Chondrocyte (in vitro differentiated cells): Measurements from ENCODE around the gene NIPSNAP3A. TPM values are rescaled to one million over a fixed set of nuclear protein-coding genes. Genes with fewer than 3 reads are reported as not detected.

ENCODE experiments used
- DNase-seq: peaks from one replicate; pipeline ENCODE4 v3.0.0; 2021; ENCODE audit warnings: mixed read lengths, low spot score
- H3K27ac Mint-ChIP-seq: one replicate; pipeline ENCODE4 v1.8.0; 2021; ENCODE audit warnings: mild to moderate bottlenecking, moderate library complexity, mixed read lengths; ENCODE audit not compliant: unreplicated experiment
- H3K27me3 Mint-ChIP-seq: 2 replicates; pipeline ENCODE4 v1.8.0; 2021; ENCODE audit warnings: low read depth, mixed read lengths
- H3K36me3 Mint-ChIP-seq: 2 replicates; pipeline ENCODE4 v1.8.0; 2021; ENCODE audit warnings: low read depth, mixed read lengths
- H3K4me1 Mint-ChIP-seq: 2 replicates; pipeline ENCODE4 v1.8.0; 2021; ENCODE audit warnings: low read depth, mild to moderate bottlenecking, mixed read lengths
- H3K4me3 Mint-ChIP-seq: one replicate; pipeline ENCODE4 v1.8.0; 2021; ENCODE audit warnings: mild to moderate bottlenecking, moderate library complexity, mixed read lengths; ENCODE audit not compliant: unreplicated experiment
- H3K9me3 Mint-ChIP-seq: 2 replicates; pipeline ENCODE4 v1.8.0; 2021; ENCODE audit warnings: low read depth, mixed read lengths
- total RNA-seq: library from RNA; stranded (reverse); gene quantifications from 3 replicates; pipeline ENCODE4 v1.2.1, GENCODE V29; 2021
- TF ChIP-seq, protein P1 (sequence below): fragments of 200-600 bp; sonication (generic); IDR thresholded peaks from 2 replicates; pipeline ENCODE4 v1.5.0; 2021; ENCODE audit warnings: antibody characterized with exemption, mild to moderate bottlenecking, moderate library complexity

Gene NIPSNAP3A
- total RNA-seq, 1 donor from 2014 or later = 33.9 TPM

DNA sequence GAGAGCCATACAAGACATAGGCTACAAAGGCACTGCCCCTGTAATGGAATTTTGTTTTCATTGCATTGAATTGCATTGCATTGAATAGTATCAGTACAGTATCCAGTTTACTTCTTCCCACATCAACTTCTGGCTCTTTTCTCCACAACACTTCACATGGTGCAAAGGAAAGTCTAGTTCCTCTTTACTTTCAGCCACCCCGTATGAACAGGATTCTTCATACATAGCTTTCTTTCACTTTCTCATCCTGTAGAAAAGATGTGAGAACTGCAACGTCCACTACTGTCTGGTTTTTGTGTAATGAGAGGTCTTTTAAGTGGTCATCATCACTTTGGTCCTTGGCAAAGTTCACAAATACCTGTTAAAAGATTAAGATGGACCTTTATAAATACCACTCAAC lies 36.6 kb downstream of the NIPSNAP3A start:
- Mint-ChIP-seq H3K9me3 (no peaks in the 10 kb centered on the region), H3K36me3 (peaks cover 32% of the 10 kb centered on the region), H3K27ac (no peak overlapping the region), H3K4me1 (no peaks in the 10 kb centered on the region), H3K4me3 (no peak overlapping the region), H3K27me3 (no peaks in the 10 kb centered on the region)
- TF ChIP-seq, protein P1, sequence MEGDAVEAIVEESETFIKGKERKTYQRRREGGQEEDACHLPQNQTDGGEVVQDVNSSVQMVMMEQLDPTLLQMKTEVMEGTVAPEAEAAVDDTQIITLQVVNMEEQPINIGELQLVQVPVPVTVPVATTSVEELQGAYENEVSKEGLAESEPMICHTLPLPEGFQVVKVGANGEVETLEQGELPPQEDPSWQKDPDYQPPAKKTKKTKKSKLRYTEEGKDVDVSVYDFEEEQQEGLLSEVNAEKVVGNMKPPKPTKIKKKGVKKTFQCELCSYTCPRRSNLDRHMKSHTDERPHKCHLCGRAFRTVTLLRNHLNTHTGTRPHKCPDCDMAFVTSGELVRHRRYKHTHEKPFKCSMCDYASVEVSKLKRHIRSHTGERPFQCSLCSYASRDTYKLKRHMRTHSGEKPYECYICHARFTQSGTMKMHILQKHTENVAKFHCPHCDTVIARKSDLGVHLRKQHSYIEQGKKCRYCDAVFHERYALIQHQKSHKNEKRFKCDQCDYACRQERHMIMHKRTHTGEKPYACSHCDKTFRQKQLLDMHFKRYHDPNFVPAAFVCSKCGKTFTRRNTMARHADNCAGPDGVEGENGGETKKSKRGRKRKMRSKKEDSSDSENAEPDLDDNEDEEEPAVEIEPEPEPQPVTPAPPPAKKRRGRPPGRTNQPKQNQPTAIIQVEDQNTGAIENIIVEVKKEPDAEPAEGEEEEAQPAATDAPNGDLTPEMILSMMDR = no peak
- DNase-seq = no peak

DNA sequence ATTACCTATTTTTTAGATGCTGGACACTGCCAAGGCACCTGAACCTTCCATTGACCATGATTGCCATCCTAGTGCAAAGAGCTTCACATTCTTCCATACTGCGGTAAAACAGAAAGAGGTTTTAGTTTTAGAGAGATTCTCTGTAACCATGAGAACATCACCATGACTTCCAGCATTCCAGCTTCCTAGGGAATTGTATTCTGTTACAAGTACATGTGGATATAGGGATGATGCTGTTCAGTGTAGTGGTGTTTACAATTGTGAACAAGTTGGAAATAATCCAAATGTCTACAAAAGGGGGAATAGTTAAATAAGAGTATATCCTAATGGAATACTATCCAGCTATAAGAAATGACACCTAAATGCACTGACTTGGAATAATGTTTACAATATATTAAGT lies 38.8 kb downstream of the NIPSNAP3A start:
- no peak overlapping the region for H3K4me3 Mint-ChIP-seq
- no peaks in the 10 kb centered on the region for H3K4me1 Mint-ChIP-seq
- TF ChIP-seq, protein P1 = no peak
- no peaks in the 10 kb centered on the region for H3K27me3 Mint-ChIP-seq
- peaks cover 39% of the 10 kb centered on the region for H3K36me3 Mint-ChIP-seq
- no peaks in the 10 kb centered on the region for H3K9me3 Mint-ChIP-seq
- H3K27ac Mint-ChIP-seq = no peak overlapping the region
- DNase-seq = no peak

DNA sequence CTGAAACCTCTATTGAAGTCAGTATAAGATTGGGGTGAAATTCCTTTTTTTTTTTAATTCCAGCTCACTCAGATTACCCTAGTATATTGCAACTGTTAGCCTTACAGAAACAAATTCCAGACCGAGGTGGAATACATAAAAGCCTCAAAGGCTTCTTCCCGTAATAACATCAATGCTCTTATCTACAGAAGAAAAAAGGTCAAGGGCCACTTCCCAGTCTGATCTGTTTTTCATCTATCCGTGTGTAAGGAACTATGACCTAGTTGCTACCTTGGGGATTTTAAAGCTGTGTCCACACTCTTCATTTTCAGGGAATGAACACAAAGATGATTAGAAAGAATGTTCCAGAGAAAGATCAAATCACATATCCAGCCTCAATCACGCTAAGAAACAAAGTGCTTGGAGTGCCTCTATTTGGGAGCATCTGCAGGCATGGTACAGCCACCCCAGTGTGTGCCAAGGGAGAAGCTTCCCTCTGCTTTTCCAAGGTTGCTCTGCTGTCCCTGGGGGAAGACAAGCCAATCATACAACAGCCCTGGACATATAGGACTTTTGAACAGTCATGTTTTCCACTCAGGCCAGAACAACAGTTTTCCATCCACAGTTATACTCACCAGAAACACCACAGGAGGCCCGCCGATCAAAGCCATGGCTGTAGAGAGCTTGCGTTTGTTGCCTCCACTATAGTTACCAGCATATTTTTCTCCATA lies 40.0 kb downstream of the NIPSNAP3A start:
- no peak overlapping the region for H3K4me3 Mint-ChIP-seq
- H3K27ac Mint-ChIP-seq = no peak overlapping the region
- no peaks in the 10 kb centered on the region for H3K4me1 Mint-ChIP-seq
- no peaks in the 10 kb centered on the region for H3K9me3 Mint-ChIP-seq
- H3K36me3 Mint-ChIP-seq = peaks cover 42% of the 10 kb centered on the region
- TF ChIP-seq, protein P1 = no peak
- no peaks in the 10 kb centered on the region for H3K27me3 Mint-ChIP-seq
- no peak for DNase-seq

GRCh38 chr9:104788251-104788650 lies 40.8 kb downstream of the NIPSNAP3A start:
- no peaks in the 10 kb centered on the region for H3K9me3 Mint-ChIP-seq
- H3K36me3 Mint-ChIP-seq = peaks cover 47% of the 10 kb centered on the region
- H3K4me3 Mint-ChIP-seq = no peak overlapping the region
- no peak for DNase-seq
- TF ChIP-seq, protein P1 = no peak
- no peaks in the 10 kb centered on the region for H3K4me1 Mint-ChIP-seq
- no peak overlapping the region for H3K27ac Mint-ChIP-seq
- no peaks in the 10 kb centered on the region for H3K27me3 Mint-ChIP-seq

DNA sequence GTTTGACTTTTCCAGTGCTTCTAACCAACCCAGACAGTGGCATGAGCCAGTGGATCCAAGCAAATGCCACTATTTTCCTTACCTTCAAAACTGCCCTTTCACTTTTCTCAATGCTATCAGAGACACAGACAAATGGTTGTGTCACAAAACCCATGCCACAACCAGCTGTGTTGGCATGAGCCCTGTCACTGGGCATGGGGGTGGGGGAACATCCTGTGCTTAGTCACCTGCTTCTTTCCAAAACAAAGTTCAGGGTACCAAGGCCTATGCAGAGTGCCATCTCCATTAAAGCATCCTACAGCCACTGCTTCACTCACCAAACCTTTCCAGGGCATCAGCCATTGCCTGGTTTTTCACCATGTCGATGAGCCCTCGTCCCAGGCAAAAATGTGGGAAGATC lies 46.6 kb downstream of the NIPSNAP3A start:
- no peaks in the 10 kb centered on the region for H3K9me3 Mint-ChIP-seq
- TF ChIP-seq, protein P1 = no peak
- H3K36me3 Mint-ChIP-seq = peaks cover 49% of the 10 kb centered on the region
- no peaks in the 10 kb centered on the region for H3K27me3 Mint-ChIP-seq
- DNase-seq = no peak
- no peak overlapping the region for H3K4me3 Mint-ChIP-seq
- H3K4me1 Mint-ChIP-seq = peaks cover 2% of the 10 kb centered on the region
- no peak overlapping the region for H3K27ac Mint-ChIP-seq
